ENCODE measurements around the gene LONP1.
A peak's percentile ranks its signal among the peaks of the same experiment; 100 is the strongest.
"Not testable (repeated sequence)": the region's sequence is repeated elsewhere in the genome, so short reads cannot be mapped to it uniquely, and the experiment has no call there.

LONP1 gene, protein sequence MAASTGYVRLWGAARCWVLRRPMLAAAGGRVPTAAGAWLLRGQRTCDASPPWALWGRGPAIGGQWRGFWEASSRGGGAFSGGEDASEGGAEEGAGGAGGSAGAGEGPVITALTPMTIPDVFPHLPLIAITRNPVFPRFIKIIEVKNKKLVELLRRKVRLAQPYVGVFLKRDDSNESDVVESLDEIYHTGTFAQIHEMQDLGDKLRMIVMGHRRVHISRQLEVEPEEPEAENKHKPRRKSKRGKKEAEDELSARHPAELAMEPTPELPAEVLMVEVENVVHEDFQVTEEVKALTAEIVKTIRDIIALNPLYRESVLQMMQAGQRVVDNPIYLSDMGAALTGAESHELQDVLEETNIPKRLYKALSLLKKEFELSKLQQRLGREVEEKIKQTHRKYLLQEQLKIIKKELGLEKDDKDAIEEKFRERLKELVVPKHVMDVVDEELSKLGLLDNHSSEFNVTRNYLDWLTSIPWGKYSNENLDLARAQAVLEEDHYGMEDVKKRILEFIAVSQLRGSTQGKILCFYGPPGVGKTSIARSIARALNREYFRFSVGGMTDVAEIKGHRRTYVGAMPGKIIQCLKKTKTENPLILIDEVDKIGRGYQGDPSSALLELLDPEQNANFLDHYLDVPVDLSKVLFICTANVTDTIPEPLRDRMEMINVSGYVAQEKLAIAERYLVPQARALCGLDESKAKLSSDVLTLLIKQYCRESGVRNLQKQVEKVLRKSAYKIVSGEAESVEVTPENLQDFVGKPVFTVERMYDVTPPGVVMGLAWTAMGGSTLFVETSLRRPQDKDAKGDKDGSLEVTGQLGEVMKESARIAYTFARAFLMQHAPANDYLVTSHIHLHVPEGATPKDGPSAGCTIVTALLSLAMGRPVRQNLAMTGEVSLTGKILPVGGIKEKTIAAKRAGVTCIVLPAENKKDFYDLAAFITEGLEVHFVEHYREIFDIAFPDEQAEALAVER

GRCh38 chr19:5719961-5720790 lies at the start of gene LONP1, which contains the start of gene CATSPERD:
Gene LONP1, minus strand, starts transcription at chr19:5720146. Its CDS starts 14 bp downstream, at chr19:5720132.
Gene CATSPERD, plus strand, starts transcription at chr19:5720637. Its CDS starts 101 bp downstream, at chr19:5720738.
- peak; percentile 95 to 99 (median 98) for DNase-seq
- intact Hi-C loops (cut with DNase I): loop anchor here (2.0 kb wide), 1 partner anchor 39 kb away; the partner anchor contains the start of genes HSD11B1L and MICOS13

GRCh38 chr19:5767949-5768348 lies 48.0 kb upstream of the LONP1 start:
- intact Hi-C loops (cut with DNase I): no loop called here
- no peak for DNase-seq

- DNase-seq: no peak
- intact Hi-C loops (cut with DNase I): no loop called here
Observed at GRCh38 chr19:5765220-5765619, 45.3 kb upstream of the LONP1 start.

GRCh38 chr19:5762608-5763217 lies 42.8 kb upstream of the LONP1 start:
- intact Hi-C loops (cut with DNase I): no loop called here
- no peak for DNase-seq

- DNase-seq: no peak
- intact Hi-C loops (cut with DNase I): no loop called here
Observed at GRCh38 chr19:5753743-5754142, 33.8 kb upstream of the LONP1 start.

DNA sequence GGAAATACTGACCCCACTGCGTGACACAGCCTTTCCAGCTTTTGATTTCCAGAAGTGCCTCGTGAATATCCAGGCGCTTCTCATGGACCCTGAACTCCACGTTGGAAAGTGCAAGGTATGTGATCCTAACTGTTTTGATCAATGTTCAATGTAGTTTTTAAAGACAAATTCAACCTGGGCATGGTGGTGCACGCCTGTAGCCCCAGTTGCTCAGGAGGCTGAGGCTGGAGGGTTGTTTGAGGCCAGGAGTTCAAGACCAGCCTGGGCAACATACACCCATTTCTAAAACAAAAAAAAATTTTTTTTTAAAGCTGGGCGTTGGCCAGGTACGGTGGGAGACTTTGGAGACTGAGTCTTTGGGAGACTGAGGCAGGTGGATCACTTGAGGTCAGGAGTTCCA lies 31.8 kb upstream of the LONP1 start:
- intact Hi-C loops (cut with DNase I): no loop called here
- no peak for DNase-seq

DNA sequence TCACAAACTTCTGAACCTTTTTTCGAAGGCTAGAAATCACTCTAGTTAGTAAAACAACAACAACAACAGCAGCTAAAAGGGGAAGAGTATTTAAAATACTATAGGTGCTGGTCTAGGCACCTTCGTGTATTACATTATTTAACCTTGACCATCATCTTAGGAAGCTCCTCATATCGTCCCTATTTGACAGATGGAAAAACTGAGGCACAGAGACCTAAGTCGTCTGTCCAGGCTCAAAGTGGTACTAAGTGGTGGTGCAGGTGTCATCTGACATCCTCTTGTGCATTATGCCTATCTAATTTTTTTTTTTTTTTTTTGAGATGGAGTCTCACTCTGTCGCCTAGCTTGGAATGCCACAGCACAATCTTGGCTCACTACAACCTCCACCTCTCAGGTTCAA lies 29.6 kb upstream of the LONP1 start:
- intact Hi-C loops (cut with DNase I): no loop called here
- DNase-seq: no peak

- DNase-seq; intact Hi-C loops (cut with DNase I): not testable (repeated sequence)
Observed at GRCh38 chr19:5748920-5749319, 29.0 kb upstream of the LONP1 start.

- DNase-seq; intact Hi-C loops (cut with DNase I): not testable (repeated sequence)
Observed at GRCh38 chr19:5744999-5745398, 25.1 kb upstream of the LONP1 start.

DNA sequence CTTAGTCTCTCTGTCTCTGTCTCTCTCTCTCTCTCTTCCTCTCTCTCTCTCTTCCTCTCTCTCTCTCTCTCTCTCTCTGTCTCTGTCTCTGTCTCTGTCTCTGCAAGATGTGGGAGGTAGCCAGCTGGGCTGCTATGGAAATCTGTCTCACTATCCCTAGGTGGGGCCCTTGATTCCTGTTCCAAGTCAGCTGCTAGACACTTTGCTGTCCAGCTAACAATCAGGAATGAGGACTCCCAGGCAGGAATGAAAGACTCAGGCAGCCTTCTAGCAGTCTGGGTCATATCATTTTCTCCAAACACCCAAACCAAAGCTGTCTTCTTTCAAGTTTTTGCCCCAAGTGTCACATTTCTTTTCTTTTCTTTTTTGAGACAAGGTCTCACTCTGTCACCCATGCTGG lies 23.7 kb upstream of the LONP1 start:
- intact Hi-C loops (cut with DNase I): no loop called here
- no peak for DNase-seq

GRCh38 chr19:5742051-5742450 lies 22.1 kb upstream of the LONP1 start:
- no peak for DNase-seq
- intact Hi-C loops (cut with DNase I): no loop called here

GRCh38 chr19:5738423-5738822 lies 18.5 kb upstream of the LONP1 start:
- DNase-seq: no peak

GRCh38 chr19:5733172-5733571 lies 13.2 kb upstream of the LONP1 start:
- DNase-seq; intact Hi-C loops (cut with DNase I): not testable (repeated sequence)

More at GRCh38 chr19:5738423-5738822, 18.5 kb upstream of the LONP1 start:
- intact Hi-C loops (cut with DNase I): no loop called here

- intact Hi-C loops (cut with DNase I): no loop called here
- no peak for DNase-seq
Observed at GRCh38 chr19:5727453-5728050, 7.6 kb upstream of the LONP1 start.

DNA sequence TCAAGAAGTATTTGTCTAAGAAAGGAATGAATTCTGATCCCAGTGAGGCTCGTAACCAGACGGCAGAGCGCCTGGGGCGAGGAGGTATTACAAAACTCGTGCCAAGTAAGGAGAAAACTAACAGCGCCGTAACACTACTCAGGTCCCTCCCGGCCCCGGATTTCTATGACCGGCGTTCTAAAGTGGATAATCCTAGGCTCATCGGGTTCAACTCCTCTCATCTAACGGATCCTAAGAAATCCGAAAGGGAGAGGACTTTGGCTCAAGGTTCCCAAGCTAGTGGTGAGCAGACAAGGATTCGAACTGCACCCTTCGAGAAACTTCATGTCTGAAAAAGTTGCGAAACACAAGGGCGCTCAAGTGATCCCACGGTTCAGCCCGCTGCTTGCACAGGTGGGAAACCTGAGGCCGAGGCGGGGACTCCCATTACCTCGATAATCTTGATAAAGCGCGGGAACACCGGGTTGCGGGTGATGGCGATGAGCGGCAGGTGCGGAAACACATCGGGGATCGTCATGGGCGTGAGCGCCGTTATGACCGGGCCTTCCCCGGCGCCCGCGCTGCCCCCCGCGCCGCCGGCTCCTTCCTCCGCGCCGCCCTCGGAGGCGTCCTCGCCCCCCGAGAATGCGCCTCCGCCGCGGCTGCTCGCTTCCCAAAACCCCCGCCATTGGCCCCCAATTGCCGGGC lies 529 bp downstream of the LONP1 start:
- peak in 10 of 42 donors; percentile 6 to 50 (median 22) for DNase-seq
- intact Hi-C loops (cut with DNase I): no loop called here

DNA sequence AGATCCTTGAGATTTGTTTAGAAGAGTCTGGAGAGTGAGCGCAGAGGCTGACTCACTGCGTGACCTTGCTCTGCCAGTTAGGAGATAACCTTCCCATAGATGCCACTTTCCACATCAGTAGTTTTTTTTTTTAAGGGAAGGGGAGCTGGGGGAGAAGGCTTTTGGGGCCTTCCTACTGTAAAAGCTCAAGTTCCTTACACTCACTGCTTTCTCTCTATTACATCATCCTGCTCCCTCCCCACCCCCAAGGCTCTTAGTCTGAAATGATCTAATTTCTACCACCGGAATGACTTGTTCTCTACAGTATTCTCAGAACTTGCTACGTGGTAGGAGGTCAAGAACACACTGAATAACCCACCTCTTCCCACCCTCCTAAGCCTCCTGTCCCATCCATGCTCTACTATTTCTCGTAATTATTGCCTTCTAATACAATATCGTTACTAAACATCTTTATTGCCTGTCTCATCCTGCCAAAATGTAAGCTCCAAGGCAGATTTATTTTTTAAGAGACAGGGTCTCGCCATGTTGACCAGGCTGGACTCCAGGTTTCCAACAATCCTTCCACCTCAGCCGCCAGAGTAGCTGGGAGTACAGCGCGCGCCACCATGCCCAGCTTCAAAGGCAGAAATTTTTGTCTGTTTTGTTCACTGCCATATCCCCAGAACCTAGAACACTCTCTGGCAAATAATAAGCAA lies 1.2 kb downstream of the LONP1 start:
- peak in 6 of 42 donors; percentile 41 to 65 (median 49) for DNase-seq
- intact Hi-C loops (cut with DNase I): no loop called here

- intact Hi-C loops (cut with DNase I): no loop called here
- peak in 1 of 42 donors; percentile 53 for DNase-seq
Observed at GRCh38 chr19:5718037-5718578, 1.8 kb downstream of the LONP1 start.
